K562 (cell line): ENCODE measurements around the gene F2. TPM values are rescaled to one million over a fixed set of nuclear protein-coding genes. Genes with fewer than 3 reads are reported as not detected.

Experiments
- CC2D1A ChIP-seq: fragments of 450-650 bp; IDR thresholded peaks from 2 replicates; pipeline ENCODE4 v1.6.1; 2017; ENCODE audit warnings: mild to moderate bottlenecking
- CCNT2 ChIP-seq: IDR thresholded peaks from 2 replicates; pipeline ENCODE4 v1.6.1; 2011; ENCODE audit warnings: borderline replicate concordance, low read depth, mild to moderate bottlenecking, moderate library complexity, mixed read lengths, low read length; ENCODE audit not compliant: insufficient read length; ENCODE audit errors: extremely low read depth
- MLX ChIP-seq, 2 experiments: fragments of 450-650 bp in 1 of 2; sonication (generic) in 1 of 2; formaldehyde crosslinking; conservative IDR thresholded peaks; 2 replicates each; pipeline versions ENCODE4 v1.4.0 to v1.8.1; 2020 to 2022; ENCODE audit warnings: mild to moderate bottlenecking in 1 of 2, missing genetic modification reagents in 1 of 2
- MYC ChIP-seq, 2 experiments: fragments of 250-450 bp in 1 of 2; sonication (Bioruptor Pico) in 1 of 2; IDR thresholded peaks; 2 replicates each; pipeline versions ENCODE4 v1.5.1 to v1.6.1; 2012 to 2021; ENCODE audit warnings: low read depth in 2 of 2, borderline replicate concordance in 1 of 2, improper control_type of control experiment in 1 of 2, low read length in 1 of 2, mild to moderate bottlenecking in 1 of 2, moderate library complexity in 1 of 2
- NR2C2 ChIP-seq, 2 experiments: fragments of 200-800 bp in 1 of 2; sonication (Bioruptor generic) in 1 of 2; sonication (generic) in 1 of 2; formaldehyde crosslinking in 1 of 2; IDR thresholded peaks; 2 replicates each; pipeline versions ENCODE4 v1.6.1 to v1.8.0; 2016 to 2022; ENCODE audit warnings: mild to moderate bottlenecking in 1 of 2, missing compliant biosample characterization in 1 of 2, missing genetic modification characterization in 1 of 2, missing genetic modification reagents in 1 of 2
- TFAP4 ChIP-seq: sonication (generic); formaldehyde crosslinking; IDR thresholded peaks from 2 replicates; pipeline ENCODE4 v1.8.0; 2022; ENCODE audit warnings: missing genetic modification reagents, mild to moderate bottlenecking, moderate library complexity, borderline replicate concordance
- YBX1 ChIP-seq: fragments of 450-650 bp; IDR thresholded peaks from 2 replicates; pipeline ENCODE4 v1.7.1; 2016; ENCODE audit warnings: mild to moderate bottlenecking
- YY1 ChIP-seq, 3 experiments: IDR thresholded peaks; 2 replicates each; pipeline ENCODE4 v1.6.1; 2011; ENCODE audit warnings: low read length in 2 of 3, mild to moderate bottlenecking in 2 of 3, moderate library complexity in 2 of 3, borderline replicate concordance in 1 of 3, control low read depth in 1 of 3, low read depth in 1 of 3; ENCODE audit not compliant: insufficient read depth in 3 of 3, insufficient replicate concordance in 2 of 3, control insufficient read depth in 1 of 3, insufficient read length in 1 of 3; ENCODE audit errors: extremely low read depth in 1 of 3
- ZBTB40 ChIP-seq, 2 experiments: fragments of 450-650 bp in 1 of 2; sonication (generic) in 1 of 2; formaldehyde crosslinking in 1 of 2; IDR thresholded peaks; 2 replicates each; pipeline versions ENCODE4 v1.7.1 to v1.9.0; 2016 to 2022; ENCODE audit warnings: inconsistent platforms in 1 of 2, mild to moderate bottlenecking in 1 of 2, missing genetic modification reagents in 1 of 2
- polyA plus RNA-seq, 8 experiments: library from polyadenylated mRNA; depleted of rRNA in 4 of 8; stranded (reverse) in 5 of 8; unstranded in 3 of 8; fragments of >200 nt; fragmentation: Nextera tagmentation in 2 of 8; fragmentation: Illumina TruSeq in 1 of 8; extraction: Ambion mirVana in 2 of 8; extraction: Trizol in 1 of 8; gene quantifications; 2 replicates each; pipeline versions ENCODE4 v1.2.1 to v1.2.3, GENCODE V29; 2011 to 2014; ENCODE audit warnings: inconsistent platforms in 1 of 8, missing spikeins in 1 of 8
- total RNA-seq, 7 experiments: library from RNA; depleted of rRNA in 6 of 7; stranded (reverse); fragments of >200 nt in 6 of 7; fragmentation: Illumina TruSeq in 2 of 7; extraction: Trizol in 2 of 7; gene quantifications; 2 replicates each; pipeline versions ENCODE4 v1.2.1 to v1.2.3, GENCODE V29; 2011 to 2021; ENCODE audit warnings: low replicate concordance in 1 of 7
- TF ChIP-seq, protein P1 (sequence below): fragments of 450-650 bp; formaldehyde crosslinking; IDR thresholded peaks from 2 replicates; pipeline ENCODE4 v1.4.0; 2020; ENCODE audit warnings: mild to moderate bottlenecking, moderate library complexity

F2 gene
- total and polyA plus RNA-seq, 9 of the 15 experiments (the other 6 are each of a cell fraction or from before 2014, with no cell fraction given) = 0.16 TPM; not detected in 8

DNA sequence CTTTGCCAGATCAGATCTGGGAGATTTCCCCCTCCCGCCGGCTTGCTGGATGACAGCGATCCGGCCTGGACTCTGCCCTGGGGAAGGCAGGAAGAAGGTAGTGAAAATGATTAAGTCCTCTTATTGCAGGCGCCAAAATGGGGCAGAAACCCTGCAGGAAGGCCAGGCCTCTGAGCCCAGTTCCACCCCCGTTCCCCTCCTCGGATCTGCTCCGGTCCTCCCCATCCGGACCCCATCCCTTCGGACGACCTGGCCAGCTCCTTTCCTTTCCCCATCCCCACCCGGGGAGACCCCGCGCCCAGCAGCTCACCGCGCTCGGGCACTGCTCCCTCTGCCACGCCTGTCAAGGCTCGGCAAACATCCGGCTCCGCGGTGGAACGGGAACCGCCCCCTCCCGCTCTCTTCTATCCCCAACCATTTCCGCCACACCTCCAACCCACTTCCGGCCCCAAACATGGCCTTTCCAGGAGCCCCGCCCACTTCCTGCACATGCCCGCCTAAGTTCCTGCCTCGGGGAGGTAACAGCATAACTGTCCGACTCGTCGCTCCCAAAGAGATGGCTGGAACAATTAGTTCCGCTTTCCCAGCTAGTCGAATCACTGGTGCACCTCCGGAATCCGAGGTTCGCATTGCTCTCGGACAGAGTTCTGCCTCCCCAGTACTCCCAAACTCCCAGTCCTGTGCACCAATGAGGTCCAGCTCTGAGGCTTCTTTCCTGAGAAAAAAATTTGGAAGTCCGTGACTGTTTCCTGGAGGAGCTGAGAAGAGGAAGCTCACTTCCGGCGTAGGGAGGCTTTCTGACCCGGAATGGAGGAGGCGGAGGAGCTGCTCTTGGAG is 18.6 kb upstream of the F2 start, which contains the start of the genes ARHGAP1 and ZNF408 (continued):
- TF ChIP-seq ZBTB40 (IDR thresholded peaks at IDR 0.05) (peak; percentile 100), ZBTB40 (CRISPR knock-in tag; IDR thresholded peaks at IDR 0.05) (no peak), CC2D1A (peak; percentile 35; the same call in 1 of the 2 replicates), MLX (CRISPR knock-in tag; conservative IDR thresholded peaks at IDR 0.05) (0 out of 4 replicates have a peak, but pooled peaks of 1 of the 2 experiments have one; percentile 64), CCNT2 (peak; percentile 51), NR2C2 (CRISPR knock-in tag; IDR thresholded peaks at IDR 0.05) (no peak; the same call in none of the 2 replicates), NR2C2 (tag; IDR thresholded peaks at IDR 0.05) (peak; percentile 97), YBX1 (no peak), TFAP4 (peak; percentile 87; the same call in 1 of the 2 replicates), YY1 (IDR thresholded peaks at IDR 0.05; ENCODE audit: borderline replicate concordance in 1 of 3, control insufficient read depth in 1 of 3, extremely low read depth in 1 of 3, insufficient read depth in 3 of 3, insufficient read length in 1 of 3, insufficient replicate concordance in 2 of 3, low read depth in 1 of 3, low read length in 2 of 3) (peak in 2 of 3 experiments; percentile 48 to 80), MYC (IDR thresholded peaks at IDR 0.05; ENCODE audit: low read depth, low read length) (peak; percentile 92), MYC (CRISPR knock-in tag; IDR thresholded peaks at IDR 0.05; ENCODE audit: borderline replicate concordance, low read depth) (peak; percentile 63; the same call in 1 of the 2 replicates)
- TF ChIP-seq, protein P1, sequence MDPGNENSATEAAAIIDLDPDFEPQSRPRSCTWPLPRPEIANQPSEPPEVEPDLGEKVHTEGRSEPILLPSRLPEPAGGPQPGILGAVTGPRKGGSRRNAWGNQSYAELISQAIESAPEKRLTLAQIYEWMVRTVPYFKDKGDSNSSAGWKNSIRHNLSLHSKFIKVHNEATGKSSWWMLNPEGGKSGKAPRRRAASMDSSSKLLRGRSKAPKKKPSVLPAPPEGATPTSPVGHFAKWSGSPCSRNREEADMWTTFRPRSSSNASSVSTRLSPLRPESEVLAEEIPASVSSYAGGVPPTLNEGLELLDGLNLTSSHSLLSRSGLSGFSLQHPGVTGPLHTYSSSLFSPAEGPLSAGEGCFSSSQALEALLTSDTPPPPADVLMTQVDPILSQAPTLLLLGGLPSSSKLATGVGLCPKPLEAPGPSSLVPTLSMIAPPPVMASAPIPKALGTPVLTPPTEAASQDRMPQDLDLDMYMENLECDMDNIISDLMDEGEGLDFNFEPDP (CRISPR knock-in tag) = 0 out of 2 replicates have a peak, but pooled peaks have one; percentile 27
